ENCODE results near the gene PLXNB2. TPM values are rescaled to one million over a fixed set of nuclear protein-coding genes. Genes with fewer than 3 reads are reported as not detected.

Gene PLXNB2
- polyA plus RNA-seq, 1 experiment: 68.0 TPM

- ChIA-PET POLR2A (no interaction called here), CTCF (no interaction called here)
- H3K4me3 ChIP-seq (ENCODE audit: low read depth, low read length): no peak overlapping the region
- no peaks in the 10 kb centered on the region for H3K27me3 ChIP-seq (ENCODE audit: control insufficient read depth, insufficient read depth, low read length)
- TF ChIP-seq CTCF (IDR thresholded peaks at IDR 0.05; ENCODE audit: low read depth, low read length): no peak
- no peak for DNase-seq (ENCODE audit: low read depth, low spot score)
- no peak overlapping the region for H3K27ac ChIP-seq (ENCODE audit: low read depth, low read length)
- no peaks in the 10 kb centered on the region; the same call in 1 of the 2 replicates for H3K9me3 ChIP-seq (ENCODE audit: control insufficient read depth, insufficient read depth, low read length)
These were observed 7.4 kb downstream of the PLXNB2 start for GRCh38 chr22:50299785-50300619.

GRCh38 chr22:50298937-50299784 lies 8.3 kb downstream of the PLXNB2 start:
- CTCF ChIA-PET: no interaction called here
- POLR2A ChIA-PET: interaction anchor here (1.1 kb wide), 1 partner anchor 8 kb away, joined by 3 read pairs; the partner anchor contains the start of gene PLXNB2
- H3K27me3 ChIP-seq (ENCODE audit: control insufficient read depth, insufficient read depth, low read length): no peaks in the 10 kb centered on the region
- no peak for DNase-seq (ENCODE audit: low read depth, low spot score)
- no peak overlapping the region for H3K4me3 ChIP-seq (ENCODE audit: low read depth, low read length)
- H3K27ac ChIP-seq (ENCODE audit: low read depth, low read length): peak overlapping the region; percentile 21
- no peak for TF ChIP-seq CTCF (IDR thresholded peaks at IDR 0.05; ENCODE audit: low read depth, low read length)
- H3K9me3 ChIP-seq (ENCODE audit: control insufficient read depth, insufficient read depth, low read length): no peaks in the 10 kb centered on the region; the same call in 1 of the 2 replicates

- Histone ChIP-seq H3K4me3 (ENCODE audit: low read depth, low read length) (no peak overlapping the region), H3K27me3 (ENCODE audit: control insufficient read depth, insufficient read depth, low read length) (no peaks in the 10 kb centered on the region), H3K27ac (ENCODE audit: low read depth, low read length) (no peak overlapping the region), H3K9me3 (ENCODE audit: control insufficient read depth, insufficient read depth, low read length) (no peaks in the 10 kb centered on the region; the same call in 1 of the 2 replicates)
- CTCF ChIA-PET: no interaction called here
- DNase-seq (ENCODE audit: low read depth, low spot score): no peak
- TF ChIP-seq CTCF (IDR thresholded peaks at IDR 0.05; ENCODE audit: low read depth, low read length): no peak
- POLR2A ChIA-PET: interaction anchor here (1.1 kb wide), 1 partner anchor 9 kb away, joined by 3 read pairs; the partner anchor contains the start of gene PLXNB2
These were observed 9.2 kb downstream of the PLXNB2 start for GRCh38 chr22:50298266-50298637.

- no peaks in the 10 kb centered on the region; the same call in 1 of the 2 replicates for H3K9me3 ChIP-seq (ENCODE audit: control insufficient read depth, insufficient read depth, low read length)
- POLR2A ChIA-PET: interaction anchor here (1.1 kb wide), 1 partner anchor 9 kb away, joined by 3 read pairs; the partner anchor contains the start of gene PLXNB2
- H3K27me3 ChIP-seq (ENCODE audit: control insufficient read depth, insufficient read depth, low read length): no peaks in the 10 kb centered on the region
- H3K27ac ChIP-seq (ENCODE audit: low read depth, low read length): no peak overlapping the region
- CTCF ChIA-PET: no interaction called here
- no peak for DNase-seq (ENCODE audit: low read depth, low spot score)
- no peak for TF ChIP-seq CTCF (IDR thresholded peaks at IDR 0.05; ENCODE audit: low read depth, low read length)
- H3K4me3 ChIP-seq (ENCODE audit: low read depth, low read length): no peak overlapping the region
These were observed 9.8 kb downstream of the PLXNB2 start for GRCh38 chr22:50297510-50298265.

Data from AG04450 (cell line).